K562 (cell line): Measurements from ENCODE around the gene ARHGEF1.

Experiments
- EP300 ChIP-seq: IDR thresholded peaks from 2 replicates; pipeline ENCODE4 v1.6.1; 2012; ENCODE audit warnings: low read length, improper control_type of control experiment
- KAT7 ChIP-seq: sonication (generic); formaldehyde crosslinking; IDR thresholded peaks from 2 replicates; pipeline ENCODE4 v1.8.0; 2022; ENCODE audit warnings: missing genetic modification reagents, mild to moderate bottlenecking, borderline replicate concordance
- MXI1 ChIP-seq: IDR thresholded peaks from 2 replicates; pipeline ENCODE4 v1.6.1; 2011; ENCODE audit warnings: low read depth, mild to moderate bottlenecking, improper control_type of control experiment, low read length
- POLR2AphosphoS5 ChIP-seq: IDR thresholded peaks from 2 replicates; pipeline ENCODE4 v1.6.1; 2011; ENCODE audit warnings: mild to moderate bottlenecking, low read depth, low read length, moderate library complexity; ENCODE audit not compliant: control insufficient read depth, insufficient read depth
- SLC30A9 ChIP-seq: fragments of 250-450 bp; sonication (Bioruptor Pico); IDR thresholded peaks from 2 replicates; pipeline ENCODE4 v1.8.0; 2022; ENCODE audit warnings: mild to moderate bottlenecking, moderate library complexity
- TBL1XR1 ChIP-seq, 2 experiments: IDR thresholded peaks; 2 replicates each; pipeline ENCODE4 v1.6.1; 2012; ENCODE audit warnings: improper control_type of control experiment in 2 of 2, low read length in 2 of 2, mild to moderate bottlenecking in 1 of 2
- U2AF2 ChIP-seq: fragments of 200-400 bp; formaldehyde crosslinking; optimal IDR thresholded peaks from 2 replicates; pipeline ENCODE3; 2017; ENCODE audit warnings: low read depth, mild to moderate bottlenecking, low read length
- ZNF644 ChIP-seq: fragments of 200-800 bp; sonication (Bioruptor generic); IDR thresholded peaks from 2 replicates; pipeline ENCODE4 v1.6.1; 2016; ENCODE audit warnings: low read depth, missing genetic modification characterization, missing compliant biosample characterization
- ZNF77 ChIP-seq: fragments of 250-450 bp; sonication (Bioruptor Pico); IDR thresholded peaks from 2 replicates; pipeline ENCODE4 v1.5.0; 2020
- TF ChIP-seq, protein P1 (sequence below): sonication (generic); formaldehyde crosslinking; IDR thresholded peaks from 2 replicates; pipeline ENCODE4 v1.8.1; 2023; ENCODE audit warnings: mild to moderate bottlenecking, missing genetic modification reagents

- TF ChIP-seq EP300 (no peak), POLR2AphosphoS5 (no peak), U2AF2 (no peak), KAT7 (no peak), ZNF77 (CRISPR knock-in tag) (no peak), SLC30A9 (CRISPR knock-in tag) (no peak), ZNF644 (tag) (no peak), MXI1 (no peak), TBL1XR1 (IDR thresholded peaks at IDR 0.05; ENCODE audit: low read length in 2 of 2) (no peak)
- TF ChIP-seq, protein P1, sequence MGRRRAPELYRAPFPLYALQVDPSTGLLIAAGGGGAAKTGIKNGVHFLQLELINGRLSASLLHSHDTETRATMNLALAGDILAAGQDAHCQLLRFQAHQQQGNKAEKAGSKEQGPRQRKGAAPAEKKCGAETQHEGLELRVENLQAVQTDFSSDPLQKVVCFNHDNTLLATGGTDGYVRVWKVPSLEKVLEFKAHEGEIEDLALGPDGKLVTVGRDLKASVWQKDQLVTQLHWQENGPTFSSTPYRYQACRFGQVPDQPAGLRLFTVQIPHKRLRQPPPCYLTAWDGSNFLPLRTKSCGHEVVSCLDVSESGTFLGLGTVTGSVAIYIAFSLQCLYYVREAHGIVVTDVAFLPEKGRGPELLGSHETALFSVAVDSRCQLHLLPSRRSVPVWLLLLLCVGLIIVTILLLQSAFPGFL (CRISPR knock-in tag): no peak
These were observed 25.9 kb downstream of the ARHGEF1 start for GRCh38 chr19:41908724-41909464.
